NCI-H1092 (cell line): ENCODE measurements around the gene RELT.
"Not testable (repeated sequence)": the region's sequence is repeated elsewhere in the genome, so short reads cannot be mapped to it uniquely, and the experiment has no call there.

Source experiments
- DNase-seq: peaks from one replicate; lab custom pipeline; 2025; lab: John Stamatoyannopoulos, UW

Gene RELT

GRCh38 chr11:73436859-73437258, 60.7 kb downstream of the RELT start:
- not testable (repeated sequence) for DNase-seq

- no peak for DNase-seq
Observed at GRCh38 chr11:73439002-73439843, 63.0 kb downstream of the RELT start.

- DNase-seq, result no peak
Observed at GRCh38 chr11:73445980-73446379, 69.8 kb downstream of the RELT start.

GRCh38 chr11:73446766-73447165, 70.6 kb downstream of the RELT start:
- DNase-seq, result no peak
